ENCODE data around the gene RALGPS1.
"Not testable (repeated sequence)": the region's sequence is repeated elsewhere in the genome, so short reads cannot be mapped to it uniquely, and the experiment has no call there.

Gene RALGPS1

GRCh38 chr9:127137640-127138360 lies 223.2 kb downstream of the RALGPS1 start:
- no peak for DNase-seq (ENCODE audit: low spot score)

GRCh38 chr9:127138444-127138843 lies 223.9 kb downstream of the RALGPS1 start:
- no peak for DNase-seq (ENCODE audit: low spot score)

- DNase-seq (ENCODE audit: low spot score), result no peak
Measured at GRCh38 chr9:127139071-127139731, 224.6 kb downstream of the RALGPS1 start.

GRCh38 chr9:127139775-127140174 lies 225.2 kb downstream of the RALGPS1 start:
- no peak for DNase-seq (ENCODE audit: low spot score)

- DNase-seq (ENCODE audit: low spot score), result no peak
Measured at GRCh38 chr9:127140181-127140580, 225.6 kb downstream of the RALGPS1 start.

GRCh38 chr9:127140842-127141675 lies 226.5 kb downstream of the RALGPS1 start:
- DNase-seq (ENCODE audit: low spot score), result no peak

GRCh38 chr9:127142291-127142690 lies 227.7 kb downstream of the RALGPS1 start:
- no peak for DNase-seq (ENCODE audit: low spot score)

- DNase-seq (ENCODE audit: low spot score), result no peak
Measured at GRCh38 chr9:127142931-127143464, 228.4 kb downstream of the RALGPS1 start.

- DNase-seq (ENCODE audit: low spot score), result no peak
Measured at GRCh38 chr9:127143920-127144465, 229.4 kb downstream of the RALGPS1 start.

- no peak for DNase-seq (ENCODE audit: low spot score)
Measured at GRCh38 chr9:127144670-127145445, 230.3 kb downstream of the RALGPS1 start.

- DNase-seq (ENCODE audit: low spot score), result not testable (repeated sequence)
Measured at GRCh38 chr9:127146841-127147240, 232.3 kb downstream of the RALGPS1 start.

- no peak for DNase-seq (ENCODE audit: low spot score)
Measured at GRCh38 chr9:127147251-127147650, 232.7 kb downstream of the RALGPS1 start.

- DNase-seq (ENCODE audit: low spot score), result no peak
Measured at GRCh38 chr9:127148014-127148413, 233.4 kb downstream of the RALGPS1 start.

- DNase-seq (ENCODE audit: low spot score), result no peak
Measured at GRCh38 chr9:127149010-127149409, 234.4 kb downstream of the RALGPS1 start.

GRCh38 chr9:127149463-127150390 lies 235.1 kb downstream of the RALGPS1 start:
- no peak for DNase-seq (ENCODE audit: low spot score)

GRCh38 chr9:127153501-127153900 lies 238.9 kb downstream of the RALGPS1 start:
- no peak for DNase-seq (ENCODE audit: low spot score)

GRCh38 chr9:127154003-127154389 lies 239.4 kb downstream of the RALGPS1 start:
- no peak for DNase-seq (ENCODE audit: low spot score)

GRCh38 chr9:127154390-127155191 lies 240.0 kb downstream of the RALGPS1 start:
- no peak for DNase-seq (ENCODE audit: low spot score)

GRCh38 chr9:127155314-127155960 lies 240.9 kb downstream of the RALGPS1 start:
- no peak for DNase-seq (ENCODE audit: low spot score)

Data from hematopoietic multipotent progenitor cell treated with erythropoietin and hydrocortisone succinate and interleukin-3 and kit ligand, for 17 days (in vitro differentiated cells).